Uterus (tissue), 2 donors: Measurements from ENCODE around the gene DDX23.

Experiments used
- POLR2A ChIP-seq, 2 donors: fragments of 450-650 bp; IDR thresholded peaks; one replicate each; pipeline ENCODE4 v1.6.1; 2016; ENCODE audit warnings: antibody characterized with exemption in 2 of 2, mild to moderate bottlenecking in 1 of 2, moderate library complexity in 1 of 2
- TF ChIP-seq, protein P1 (sequence below), 4 experiments: fragments of 200-600 bp in 2 of 4; fragments of 450-650 bp in 2 of 4; sonication (generic) in 2 of 4; IDR thresholded peaks; one replicate each; pipeline ENCODE4 v1.5.1; 2016 to 2019; ENCODE audit warnings: antibody characterized with exemption in 4 of 4, mild to moderate bottlenecking in 2 of 4, moderate library complexity in 1 of 4

DNA sequence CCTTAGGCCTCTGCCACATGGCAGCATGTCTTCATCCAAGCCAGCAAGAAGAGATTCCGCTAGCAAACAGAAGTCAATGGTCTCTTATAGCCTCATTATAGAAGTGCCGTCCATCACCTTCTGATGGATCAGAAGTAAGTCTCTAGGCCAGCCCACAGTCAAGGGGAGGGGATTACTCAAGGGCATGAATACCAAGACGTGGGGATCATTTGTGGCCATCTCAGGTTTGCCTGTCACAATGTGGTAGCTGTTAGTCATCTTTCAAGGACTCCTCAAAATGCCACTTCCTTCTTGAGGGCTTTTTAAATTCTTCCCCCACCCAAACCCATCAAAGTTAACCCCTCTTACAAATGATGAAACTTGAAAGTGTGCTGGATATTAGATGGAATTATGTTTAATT is 55.0 kb downstream of the DDX23 start:
- TF ChIP-seq, protein P1, sequence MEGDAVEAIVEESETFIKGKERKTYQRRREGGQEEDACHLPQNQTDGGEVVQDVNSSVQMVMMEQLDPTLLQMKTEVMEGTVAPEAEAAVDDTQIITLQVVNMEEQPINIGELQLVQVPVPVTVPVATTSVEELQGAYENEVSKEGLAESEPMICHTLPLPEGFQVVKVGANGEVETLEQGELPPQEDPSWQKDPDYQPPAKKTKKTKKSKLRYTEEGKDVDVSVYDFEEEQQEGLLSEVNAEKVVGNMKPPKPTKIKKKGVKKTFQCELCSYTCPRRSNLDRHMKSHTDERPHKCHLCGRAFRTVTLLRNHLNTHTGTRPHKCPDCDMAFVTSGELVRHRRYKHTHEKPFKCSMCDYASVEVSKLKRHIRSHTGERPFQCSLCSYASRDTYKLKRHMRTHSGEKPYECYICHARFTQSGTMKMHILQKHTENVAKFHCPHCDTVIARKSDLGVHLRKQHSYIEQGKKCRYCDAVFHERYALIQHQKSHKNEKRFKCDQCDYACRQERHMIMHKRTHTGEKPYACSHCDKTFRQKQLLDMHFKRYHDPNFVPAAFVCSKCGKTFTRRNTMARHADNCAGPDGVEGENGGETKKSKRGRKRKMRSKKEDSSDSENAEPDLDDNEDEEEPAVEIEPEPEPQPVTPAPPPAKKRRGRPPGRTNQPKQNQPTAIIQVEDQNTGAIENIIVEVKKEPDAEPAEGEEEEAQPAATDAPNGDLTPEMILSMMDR (IDR thresholded peaks at IDR 0.05) = no peak
- no peak for TF ChIP-seq POLR2A (IDR thresholded peaks at IDR 0.05)
